Ishikawa (cell line): ENCODE measurements around the gene PPRC1.

Experiments
- CEBPB ChIP-seq: IDR thresholded peaks from 2 replicates; pipeline ENCODE4 v1.6.1; 2012
- CREB1 ChIP-seq: IDR thresholded peaks from 2 replicates; pipeline ENCODE4 v1.6.1; 2012; ENCODE audit warnings: low read depth
- EGR1 ChIP-seq: IDR thresholded peaks from 2 replicates; pipeline ENCODE4 v1.6.1; 2012
- EP300 ChIP-seq: IDR thresholded peaks from 2 replicates; pipeline ENCODE4 v1.6.1; 2012; ENCODE audit warnings: borderline replicate concordance
- FOXM1 ChIP-seq: IDR thresholded peaks from 2 replicates; pipeline ENCODE4 v1.6.1; 2012; ENCODE audit warnings: low read depth, borderline replicate concordance
- MAX ChIP-seq: IDR thresholded peaks from 2 replicates; pipeline ENCODE4 v1.6.1; 2012
- NFIC ChIP-seq: IDR thresholded peaks from 2 replicates; pipeline ENCODE4 v1.6.1; 2012
- RAD21 ChIP-seq: IDR thresholded peaks from 2 replicates; pipeline ENCODE4 v1.6.1; 2012; ENCODE audit warnings: low read depth
- TAF1 ChIP-seq: IDR thresholded peaks from 2 replicates; pipeline ENCODE4 v1.6.1; 2012; ENCODE audit warnings: low read depth, mild to moderate bottlenecking
- TCF12 ChIP-seq: IDR thresholded peaks from 2 replicates; pipeline ENCODE4 v1.6.1; 2012; ENCODE audit warnings: low read depth
- TEAD4 ChIP-seq: IDR thresholded peaks from 2 replicates; pipeline ENCODE4 v1.6.1; 2012
- USF1 ChIP-seq: IDR thresholded peaks from 2 replicates; pipeline ENCODE4 v1.6.1; 2012
- YY1 ChIP-seq: IDR thresholded peaks from 2 replicates; pipeline ENCODE4 v1.6.1; 2012; ENCODE audit warnings: low read depth
- ZBTB7A ChIP-seq: IDR thresholded peaks from 2 replicates; pipeline ENCODE4 v1.6.1; 2012; ENCODE audit warnings: low read depth
- TF ChIP-seq, protein P1 (sequence below): IDR thresholded peaks from 2 replicates; pipeline ENCODE4 v1.6.1; 2012; ENCODE audit warnings: low read depth, mild to moderate bottlenecking

Gene PPRC1

GRCh38 chr10:102096449-102096848 lies 36.4 kb upstream of the PPRC1 start:
- no peak for TF ChIP-seq USF1

DNA sequence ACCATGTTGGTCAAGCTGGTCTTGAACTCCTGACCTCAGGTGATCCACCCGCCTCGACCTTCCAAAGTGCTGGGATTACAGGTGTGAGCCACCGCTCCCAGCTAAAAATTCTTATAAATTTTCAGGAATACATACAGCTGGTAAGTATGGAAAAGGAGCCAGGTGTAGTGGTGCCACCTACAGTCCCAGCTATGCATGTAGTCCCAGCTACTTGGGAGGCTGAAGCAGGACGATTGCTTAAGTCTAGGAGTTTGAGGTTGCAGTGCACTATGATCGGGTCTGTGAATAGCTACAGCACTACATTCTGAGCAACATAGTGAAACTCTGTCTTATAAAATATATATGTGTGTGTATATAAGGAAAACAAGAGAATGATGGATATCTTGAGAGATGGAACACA lies 31.7 kb upstream of the PPRC1 start:
- no peak for TF ChIP-seq TEAD4
- TF ChIP-seq NFIC, result no peak
- TF ChIP-seq RAD21, result peak; percentile 32
- no peak for TF ChIP-seq TAF1
- TF ChIP-seq EP300, result no peak
- TF ChIP-seq CREB1, result no peak
- no peak for TF ChIP-seq USF1
- TF ChIP-seq EGR1, result no peak
- TF ChIP-seq FOXM1, result no peak

- TF ChIP-seq, protein P1, sequence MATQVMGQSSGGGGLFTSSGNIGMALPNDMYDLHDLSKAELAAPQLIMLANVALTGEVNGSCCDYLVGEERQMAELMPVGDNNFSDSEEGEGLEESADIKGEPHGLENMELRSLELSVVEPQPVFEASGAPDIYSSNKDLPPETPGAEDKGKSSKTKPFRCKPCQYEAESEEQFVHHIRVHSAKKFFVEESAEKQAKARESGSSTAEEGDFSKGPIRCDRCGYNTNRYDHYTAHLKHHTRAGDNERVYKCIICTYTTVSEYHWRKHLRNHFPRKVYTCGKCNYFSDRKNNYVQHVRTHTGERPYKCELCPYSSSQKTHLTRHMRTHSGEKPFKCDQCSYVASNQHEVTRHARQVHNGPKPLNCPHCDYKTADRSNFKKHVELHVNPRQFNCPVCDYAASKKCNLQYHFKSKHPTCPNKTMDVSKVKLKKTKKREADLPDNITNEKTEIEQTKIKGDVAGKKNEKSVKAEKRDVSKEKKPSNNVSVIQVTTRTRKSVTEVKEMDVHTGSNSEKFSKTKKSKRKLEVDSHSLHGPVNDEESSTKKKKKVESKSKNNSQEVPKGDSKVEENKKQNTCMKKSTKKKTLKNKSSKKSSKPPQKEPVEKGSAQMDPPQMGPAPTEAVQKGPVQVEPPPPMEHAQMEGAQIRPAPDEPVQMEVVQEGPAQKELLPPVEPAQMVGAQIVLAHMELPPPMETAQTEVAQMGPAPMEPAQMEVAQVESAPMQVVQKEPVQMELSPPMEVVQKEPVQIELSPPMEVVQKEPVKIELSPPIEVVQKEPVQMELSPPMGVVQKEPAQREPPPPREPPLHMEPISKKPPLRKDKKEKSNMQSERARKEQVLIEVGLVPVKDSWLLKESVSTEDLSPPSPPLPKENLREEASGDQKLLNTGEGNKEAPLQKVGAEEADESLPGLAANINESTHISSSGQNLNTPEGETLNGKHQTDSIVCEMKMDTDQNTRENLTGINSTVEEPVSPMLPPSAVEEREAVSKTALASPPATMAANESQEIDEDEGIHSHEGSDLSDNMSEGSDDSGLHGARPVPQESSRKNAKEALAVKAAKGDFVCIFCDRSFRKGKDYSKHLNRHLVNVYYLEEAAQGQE, result no peak
- TF ChIP-seq CREB1 (no peak), NFIC (no peak), CEBPB (no peak), EGR1 (no peak), FOXM1 (no peak), TCF12 (no peak), YY1 (no peak), RAD21 (no peak), MAX (no peak), USF1 (no peak), EP300 (no peak), TAF1 (no peak), TEAD4 (no peak), ZBTB7A (no peak)
Measured at GRCh38 chr10:102102421-102102820, 30.4 kb upstream of the PPRC1 start.

- TF ChIP-seq, protein P1, result no peak
- no peak for TF ChIP-seq EP300
- no peak for TF ChIP-seq CEBPB
- no peak for TF ChIP-seq CREB1
- TF ChIP-seq NFIC, result no peak
- no peak for TF ChIP-seq FOXM1
- no peak for TF ChIP-seq MAX
- no peak for TF ChIP-seq YY1
- no peak for TF ChIP-seq RAD21
- no peak for TF ChIP-seq TEAD4
- no peak for TF ChIP-seq ZBTB7A
Measured at GRCh38 chr10:102106998-102107397, 25.8 kb upstream of the PPRC1 start.

GRCh38 chr10:102109166-102110116 lies 23.4 kb upstream of the PPRC1 start:
- TF ChIP-seq YY1 (no peak), ZBTB7A (no peak), TAF1 (no peak), CEBPB (no peak), FOXM1 (no peak), TEAD4 (no peak), CREB1 (no peak), TCF12 (no peak), RAD21 (no peak), USF1 (no peak), MAX (no peak), NFIC (no peak), EGR1 (no peak), EP300 (no peak)
- TF ChIP-seq, protein P1, result no peak
